ENCODE data around the gene ECT2. TPM values are rescaled to one million over a fixed set of nuclear protein-coding genes. Genes with fewer than 3 reads are reported as not detected.
"Not testable (repeated sequence)": the region's sequence is repeated elsewhere in the genome, so short reads cannot be mapped to it uniquely, and the experiment has no call there.

Gene ECT2
- total RNA-seq, 2 donors from 2014 or later, result 5.6 to 5.8 TPM

GRCh38 chr3:172799246-172799645, 48.7 kb downstream of the ECT2 start:
- intact Hi-C loops (cut with DNase I), result no loop called here
- ATAC-seq, result no peak
- DNase-seq, result no peak

GRCh38 chr3:172800156-172800555, 49.6 kb downstream of the ECT2 start:
- no peak for DNase-seq
- intact Hi-C loops (cut with DNase I), result loop anchor here in 1 of 2 donors (10.0 kb wide), 1 partner anchor 755 kb away; no protein-coding TSS in a partner anchor
- no peak for ATAC-seq

GRCh38 chr3:172803489-172803888, 53.0 kb downstream of the ECT2 start:
- ATAC-seq (no peak), DNase-seq (no peak)
- intact Hi-C loops (cut with DNase I), result loop anchor here in 1 of 2 donors (10.0 kb wide), 1 partner anchor 751 kb away; no protein-coding TSS in a partner anchor

DNA sequence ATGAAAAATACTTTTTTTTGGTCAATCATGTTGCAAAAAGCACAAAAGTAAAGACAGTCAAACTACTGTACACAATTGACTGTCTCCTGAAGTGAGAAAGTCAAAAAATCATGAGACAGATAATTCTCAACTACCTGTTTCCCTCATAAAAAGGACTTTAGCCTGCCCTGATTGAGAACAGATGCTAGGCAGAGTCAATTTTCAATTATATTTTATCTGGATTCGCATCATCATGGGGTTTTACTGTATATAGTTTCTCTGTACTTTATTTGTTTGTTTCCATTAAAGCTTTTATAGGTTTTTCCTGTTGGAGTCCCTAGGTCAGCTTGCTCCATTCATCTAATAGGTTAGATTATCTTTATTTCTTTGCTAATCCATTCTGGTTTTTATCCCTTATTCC, 53.8 kb downstream of the ECT2 start:
- ATAC-seq (no peak), DNase-seq (no peak)
- intact Hi-C loops (cut with DNase I), result loop anchor here in 1 of 2 donors (10.0 kb wide), 1 partner anchor 750 kb away; no protein-coding TSS in a partner anchor

- ATAC-seq (no peak), DNase-seq (no peak)
- intact Hi-C loops (cut with DNase I), result loop anchor here in 1 of 2 donors (10.0 kb wide), 1 partner anchor 746 kb away; no protein-coding TSS in a partner anchor
Measured at GRCh38 chr3:172808969-172809546, 58.5 kb downstream of the ECT2 start.

DNA sequence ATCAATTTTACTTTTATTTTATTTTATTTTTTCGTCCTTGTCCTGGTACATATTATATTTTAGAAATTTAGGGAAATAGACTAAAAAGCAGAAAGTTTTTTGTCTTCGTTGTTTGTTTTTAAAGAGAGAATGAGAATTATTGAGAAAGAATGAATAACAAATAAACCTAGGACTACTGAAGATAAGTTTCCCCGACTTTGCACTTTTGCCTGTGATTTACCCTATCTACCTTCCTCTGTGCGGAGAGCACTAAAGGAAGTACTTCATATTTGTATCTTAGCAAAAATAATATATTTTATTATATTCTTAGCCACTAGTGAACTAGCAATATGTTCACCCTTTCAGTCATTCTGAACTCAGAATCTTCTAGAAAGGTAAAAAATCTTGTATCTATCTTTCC, 60.6 kb downstream of the ECT2 start:
- intact Hi-C loops (cut with DNase I), result loop anchor here in 1 of 2 donors (5.0 kb wide), 1 partner anchor 741 kb away; no protein-coding TSS in a partner anchor
- DNase-seq, result no peak

DNA sequence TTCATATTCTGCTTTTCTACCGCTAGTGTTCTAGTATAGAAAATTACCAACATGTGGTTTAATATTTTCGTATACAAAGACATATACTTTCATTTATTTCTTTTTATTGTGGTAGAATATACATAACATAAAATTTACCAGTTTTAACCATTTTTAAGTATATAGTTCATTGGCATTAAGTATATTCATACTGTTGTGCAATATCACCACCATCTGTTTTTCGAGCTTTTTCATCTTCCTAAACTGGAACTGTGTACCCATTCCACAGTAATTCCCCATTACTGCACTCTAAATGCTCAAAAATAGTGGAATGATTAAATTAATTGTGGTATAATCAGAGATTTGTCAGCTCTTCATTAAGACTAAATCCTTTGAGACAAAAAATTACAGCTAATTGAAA, 62.9 kb downstream of the ECT2 start:
- intact Hi-C loops (cut with DNase I), result loop anchor here in 1 of 2 donors (5.0 kb wide), 1 partner anchor 739 kb away; no protein-coding TSS in a partner anchor
- ATAC-seq (no peak), DNase-seq (no peak)

More for the DNA sequence above, 60.6 kb downstream of the ECT2 start:
- ATAC-seq, result no peak

- intact Hi-C loops (cut with DNase I), result loop anchor here in 1 of 2 donors (5.0 kb wide), 1 partner anchor 738 kb away; no protein-coding TSS in a partner anchor
- DNase-seq (no peak), ATAC-seq (no peak)
Measured at GRCh38 chr3:172814738-172815137, 64.2 kb downstream of the ECT2 start.

DNA sequence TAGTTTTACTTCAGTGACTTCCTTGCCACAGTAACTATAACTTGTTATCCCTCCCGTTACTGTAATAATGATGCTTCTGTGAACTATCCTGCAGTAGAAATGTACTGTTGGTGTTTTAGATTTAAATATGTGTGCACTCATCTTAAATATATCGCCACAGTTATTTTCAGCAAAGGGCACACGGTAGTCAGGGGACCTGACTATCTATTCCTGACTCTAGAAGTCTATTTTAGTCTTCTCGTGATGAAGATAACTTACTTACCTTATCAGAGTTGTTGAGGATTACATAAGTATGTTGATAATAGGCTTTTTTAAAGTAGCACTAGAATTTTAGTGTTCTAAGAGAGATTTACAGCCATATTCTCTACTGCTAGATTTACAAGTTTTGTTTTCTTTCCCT, 65.3 kb downstream of the ECT2 start:
- ATAC-seq, result no peak
- intact Hi-C loops (cut with DNase I), result no loop called here

DNA sequence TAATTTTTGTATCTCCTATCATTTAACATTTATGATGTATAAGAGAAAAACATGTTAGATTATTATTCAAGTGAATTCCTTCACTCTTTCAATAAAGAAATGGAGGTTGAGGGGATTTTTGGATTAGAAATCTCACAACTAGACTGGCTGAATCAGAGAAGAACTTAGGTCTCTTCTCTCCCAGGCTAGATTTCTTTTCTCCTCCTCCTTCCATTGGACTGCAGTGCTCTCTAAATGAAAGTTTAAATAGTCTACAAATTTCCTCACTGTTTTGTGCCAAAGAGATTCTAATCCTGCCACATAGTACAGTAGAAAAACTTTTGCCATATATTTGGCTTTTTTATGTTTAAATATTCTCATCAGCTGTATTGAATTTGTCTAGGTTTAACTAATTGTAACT, 65.8 kb downstream of the ECT2 start:
- intact Hi-C loops (cut with DNase I), result no loop called here
- ATAC-seq, result no peak
- DNase-seq, result no peak

More for the DNA sequence above, 65.3 kb downstream of the ECT2 start:
- DNase-seq, result no peak

GRCh38 chr3:172816968-172817367, 66.4 kb downstream of the ECT2 start:
- intact Hi-C loops (cut with DNase I), result no loop called here
- DNase-seq (no peak), ATAC-seq (no peak)

GRCh38 chr3:172820492-172820891, 70.0 kb downstream of the ECT2 start:
- DNase-seq, result no peak
- intact Hi-C loops (cut with DNase I), result no loop called here
- no peak for ATAC-seq

GRCh38 chr3:172824229-172824628, 73.7 kb downstream of the ECT2 start:
- intact Hi-C loops (cut with DNase I), result no loop called here
- ATAC-seq (no peak), DNase-seq (no peak)

DNA sequence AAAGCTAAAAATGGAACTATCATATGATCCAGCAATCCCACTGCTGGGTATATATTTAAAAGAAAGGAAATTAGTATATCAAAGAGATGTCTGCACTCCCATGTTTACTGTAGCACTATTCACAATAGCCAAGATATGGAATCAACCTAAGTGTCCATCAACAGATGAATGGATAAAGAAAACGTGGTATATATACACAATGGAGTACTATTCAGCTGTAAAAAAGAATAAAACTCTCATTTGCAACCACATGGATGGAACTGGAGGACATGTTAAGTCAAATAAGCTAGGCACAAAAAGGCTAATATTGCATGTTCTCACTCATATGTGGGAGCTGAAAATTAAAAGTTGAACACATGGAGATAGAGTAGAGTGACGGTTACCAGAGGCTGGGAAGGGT, 76.7 kb downstream of the ECT2 start:
- intact Hi-C loops (cut with DNase I); ATAC-seq; DNase-seq: not testable (repeated sequence)

- intact Hi-C loops (cut with DNase I), result loop anchor here in 1 of 2 donors (10.0 kb wide), 1 partner anchor 162 kb away; no protein-coding TSS in a partner anchor
- DNase-seq (no peak), ATAC-seq (no peak)
Measured at GRCh38 chr3:172832983-172833382, 82.5 kb downstream of the ECT2 start.

GRCh38 chr3:172836390-172836997, 86.0 kb downstream of the ECT2 start:
- ATAC-seq, result peak in 1 of 2 donors; percentile 55
- intact Hi-C loops (cut with DNase I), result loop anchor here in 1 of 2 donors (5.0 to 10.0 kb wide), 2 partner anchors 158 to 211 kb away; no protein-coding TSS in a partner anchor
- DNase-seq, result peak; percentile 28

GRCh38 chr3:172839679-172840078, 89.2 kb downstream of the ECT2 start:
- ATAC-seq (no peak), DNase-seq (no peak)
- intact Hi-C loops (cut with DNase I), result loop anchor here (2.0 to 10.0 kb wide), 3 partner anchors 29 to 208 kb away; no protein-coding TSS in a partner anchor

DNA sequence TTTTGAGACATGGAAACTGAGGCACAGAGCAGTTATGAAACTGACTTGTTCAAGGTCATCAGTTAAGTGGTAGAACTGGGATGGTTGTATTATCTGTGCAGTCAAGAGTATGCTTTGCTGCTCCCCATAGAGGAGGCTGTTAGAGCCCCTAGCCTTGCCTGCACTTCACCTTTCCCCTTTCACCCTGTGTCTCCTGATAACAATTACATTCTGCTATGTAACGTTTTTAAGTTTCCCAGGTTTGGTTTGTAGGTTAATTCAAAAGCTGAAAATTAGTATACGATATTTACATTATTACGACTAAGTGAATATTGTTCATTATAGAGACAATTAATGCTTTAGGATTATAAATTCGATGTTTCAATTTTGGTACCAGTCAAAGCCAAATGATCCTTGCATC, 89.9 kb downstream of the ECT2 start:
- no peak for DNase-seq
- intact Hi-C loops (cut with DNase I), result loop anchor here in 1 of 2 donors (2.0 kb wide), 1 partner anchor 28 kb away; no protein-coding TSS in a partner anchor
- no peak for ATAC-seq

GRCh38 chr3:172840913-172841312, 90.4 kb downstream of the ECT2 start:
- ATAC-seq, result no peak
- intact Hi-C loops (cut with DNase I), result loop anchor here in 1 of 2 donors (2.0 kb wide), 1 partner anchor 28 kb away; no protein-coding TSS in a partner anchor

DNA sequence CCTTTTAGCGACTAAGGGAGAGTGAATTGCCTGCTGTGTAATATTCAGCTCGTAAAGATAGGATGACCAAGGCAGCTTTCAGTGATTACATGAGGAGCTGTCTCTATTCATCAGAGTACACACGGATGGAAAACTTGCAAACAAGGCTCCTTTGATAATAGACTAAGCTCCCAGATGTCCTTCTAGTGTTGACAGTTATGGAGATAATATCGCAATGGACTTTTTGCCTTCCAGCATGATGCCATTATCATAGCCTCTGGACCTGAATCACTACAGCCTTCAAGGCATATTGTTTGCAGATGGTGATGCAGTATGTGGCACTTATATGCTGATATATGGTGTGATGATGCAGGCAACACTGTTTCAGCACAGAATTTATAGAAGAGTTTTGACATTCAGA, 93.9 kb downstream of the ECT2 start:
- ATAC-seq (no peak), DNase-seq (no peak)
- intact Hi-C loops (cut with DNase I), result no loop called here

More at GRCh38 chr3:172840913-172841312, 90.4 kb downstream of the ECT2 start:
- no peak for DNase-seq

Data from left cardiac atrium (tissue), 4 donors.